Gastroesophageal sphincter (tissue), 4 donors: Measurements from ENCODE around the gene PDE3B. TPM values are rescaled to one million over a fixed set of nuclear protein-coding genes. Genes with fewer than 3 reads are reported as not detected.

ENCODE experiments used
- ATAC-seq: fragments of 150-250 bp; one replicate; pipeline ENCODE4 v1.9.1; 2016; ENCODE audit warnings: mild to moderate bottlenecking, moderate library complexity
- H3K27ac ChIP-seq, 4 donors: fragments of 200-600 bp; sonication (generic) in 3 of 4; 1 replicate in 3 of 4; 2 replicates in 1 of 4; pipeline ENCODE4 v1.5.1; 2016 to 2019
- H3K27me3 ChIP-seq: fragments of 200-600 bp; sonication (generic); one replicate; pipeline ENCODE4 v1.5.1; 2019
- H3K36me3 ChIP-seq, 2 donors: fragments of 200-600 bp; sonication (generic); one replicate each; pipeline ENCODE4 v1.5.1; 2019; ENCODE audit warnings: control low read depth in 1 of 2
- H3K4me1 ChIP-seq, 3 donors: fragments of 200-600 bp; sonication (generic); 1 replicate in 2 of 3; 2 replicates in 1 of 3; pipeline ENCODE4 v1.5.1; 2016 to 2019; ENCODE audit warnings: control low read depth in 2 of 3
- H3K4me3 ChIP-seq, 2 donors: fragments of 200-600 bp; sonication (generic); one replicate each; pipeline ENCODE4 v1.5.1; 2019; ENCODE audit warnings: mild to moderate bottlenecking in 1 of 2, moderate library complexity in 1 of 2
- H3K9me3 ChIP-seq, 3 donors: fragments of 200-600 bp; sonication (generic); one replicate each; pipeline ENCODE4 v1.5.1; 2017 to 2019; ENCODE audit warnings: control low read depth in 2 of 3
- CTCF ChIP-seq, 4 experiments: fragments of 200-600 bp in 2 of 4; fragments of 450-650 bp in 2 of 4; sonication (generic) in 1 of 4; IDR thresholded peaks; one replicate each; pipeline ENCODE4 v1.5.1; 2017 to 2019; ENCODE audit warnings: antibody characterized with exemption in 4 of 4, mild to moderate bottlenecking in 2 of 4, moderate library complexity in 2 of 4
- EP300 ChIP-seq: sonication (generic); formaldehyde crosslinking; IDR thresholded peaks from one replicate; pipeline ENCODE4 v1.6.1; 2017; ENCODE audit warnings: antibody characterized with exemption, mild to moderate bottlenecking
- POLR2A ChIP-seq, 2 donors: fragments of 450-650 bp; IDR thresholded peaks; one replicate each; pipeline ENCODE4 v1.6.1; 2017; ENCODE audit warnings: antibody characterized with exemption in 2 of 2, mild to moderate bottlenecking in 2 of 2, moderate library complexity in 1 of 2
- POLR2AphosphoS5 ChIP-seq: sonication (generic); formaldehyde crosslinking; IDR thresholded peaks from one replicate; pipeline ENCODE4 v1.6.1; 2017; ENCODE audit warnings: antibody characterized with exemption
- WGBS, 2 donors: methylation state at CpG; one replicate each; pipeline ENCODE4 v1.1.5; 2018; ENCODE audit warnings: low coverage in 1 of 2; 5-methylcytosine and 5-hydroxymethylcytosine counted together
- small RNA-seq, 4 donors: library from RNA; depleted of rRNA; stranded (forward); fragments of <200 nt; gene quantifications; one replicate each; pipeline ENCODE3, GENCODE V24; 2016
- total RNA-seq, 4 donors: library from RNA; depleted of rRNA; stranded (reverse); fragments of >200 nt; gene quantifications; one replicate each; pipeline ENCODE4 v1.1.0, GENCODE V29; 2016

The PDE3B gene
- total RNA-seq, 4 donors from 2014 or later, result 11.7 to 21.8 (median 17.9) TPM

GRCh38 chr11:14908214-14908880 is 264.7 kb downstream of the PDE3B start:
- no peak overlapping the region for H3K27ac ChIP-seq
- no peaks in the 10 kb centered on the region for H3K27me3 ChIP-seq
- 32 to 37% methylated on average over 6 of the region's 6 CpGs for WGBS, 2 donors
- TF ChIP-seq EP300, result no peak
- peak in 3 of 4 experiments; percentile 34 to 58 (median 39) for TF ChIP-seq CTCF (IDR thresholded peaks at IDR 0.05)
- TF ChIP-seq POLR2AphosphoS5, result no peak
- no peaks in the 10 kb centered on the region for H3K9me3 ChIP-seq
- no peaks in the 10 kb centered on the region for H3K36me3 ChIP-seq
- no peak overlapping the region for H3K4me3 ChIP-seq
- peaks cover 0 to 24% (median 0%) of the 10 kb centered on the region in 3 donors for H3K4me1 ChIP-seq
- ATAC-seq, result peak; percentile 21

GRCh38 chr11:14914536-14914935 is 270.9 kb downstream of the PDE3B start:
- no peaks in the 10 kb centered on the region for H3K4me1 ChIP-seq
- H3K27ac ChIP-seq, result no peak overlapping the region
- no peak for TF ChIP-seq EP300
- no peak for TF ChIP-seq CTCF (IDR thresholded peaks at IDR 0.05)
- TF ChIP-seq POLR2A (IDR thresholded peaks at IDR 0.05), result no peak
- no peak for TF ChIP-seq POLR2AphosphoS5
- no peaks in the 10 kb centered on the region for H3K27me3 ChIP-seq
- no peak for ATAC-seq
- H3K4me3 ChIP-seq, result no peak overlapping the region
- no peaks in the 10 kb centered on the region for H3K36me3 ChIP-seq
- 42 to 72% methylated on average over 3 of the region's 3 CpGs for whole genome bisulfite sequencing, 2 donors
- no peaks in the 10 kb centered on the region for H3K9me3 ChIP-seq

GRCh38 chr11:14916403-14916802 is 272.8 kb downstream of the PDE3B start:
- H3K27ac ChIP-seq, result no peak overlapping the region
- H3K36me3 ChIP-seq, result no peaks in the 10 kb centered on the region
- H3K4me3 ChIP-seq, result no peak overlapping the region
- ATAC-seq, result no peak
- no peaks in the 10 kb centered on the region for H3K9me3 ChIP-seq
- TF ChIP-seq CTCF (IDR thresholded peaks at IDR 0.05) (no peak), EP300 (no peak), POLR2A (IDR thresholded peaks at IDR 0.05) (no peak), POLR2AphosphoS5 (no peak)
- 100% methylated on average over 1 of the region's 1 CpG for WGBS, 2 donors
- H3K27me3 ChIP-seq, result no peaks in the 10 kb centered on the region
- no peaks in the 10 kb centered on the region for H3K4me1 ChIP-seq

Small RNAs within 50 kb of the gene (small RNA-seq; reads per million reads assigned to genes)
- gene CALCP, result 0 reads per million in 4 donors

Other genes with a start within 250 kb of the PDE3B start
- 100 to 1,000 TPM in 2 of 4 donors, 10 to 100 TPM in 2; 74.5 to 130 (median 101) TPM for gene COPB1, start 144.0 kb upstream of the PDE3B start, total RNA-seq
- 100 to 1,000 TPM in 2 of 4 donors, 10 to 100 TPM in 2; 84.7 to 135 (median 106) TPM for gene PSMA1, start 123.4 kb upstream of the PDE3B start, total RNA-seq
- 10 to 100 TPM; 13.5 to 22.7 (median 14.9) TPM for gene CYP2R1, start 248.4 kb downstream of the PDE3B start, total RNA-seq